H9 (cell line): ENCODE data around the gene MRPL17. TPM values are rescaled to one million over a fixed set of nuclear protein-coding genes. Genes with fewer than 3 reads are reported as not detected.
A peak's percentile ranks its signal among the peaks of the same experiment; 100 is the strongest.

Source experiments
- DNase-seq: peaks from one replicate; pipeline ENCODE4 v3.0.0-alpha.2; 2017
- H2AFZ ChIP-seq: one replicate; pipeline ENCODE4 v1.6.1; 2013; ENCODE audit warnings: mild to moderate bottlenecking, low read length, control low read depth, moderate library complexity
- H2AK5ac ChIP-seq: 2 replicates; pipeline ENCODE4 v1.6.1; 2013; ENCODE audit warnings: low read length, control low read depth, mixed read lengths; ENCODE audit not compliant: insufficient read length
- H2BK120ac ChIP-seq: one replicate; pipeline ENCODE4 v1.6.1; 2013; ENCODE audit warnings: low read depth, mild to moderate bottlenecking, low read length, control low read depth, inconsistent platforms; ENCODE audit not compliant: poor library complexity, severe bottlenecking
- H2BK12ac ChIP-seq: 2 replicates; pipeline ENCODE4 v1.6.1; 2013; ENCODE audit warnings: low read length, control low read depth, mixed read lengths, low read depth; ENCODE audit not compliant: insufficient read length
- H2BK15ac ChIP-seq: 2 replicates; pipeline ENCODE4 v1.6.1; 2013; ENCODE audit warnings: low read depth, low read length, control low read depth
- H2BK20ac ChIP-seq: one replicate; pipeline ENCODE4 v1.6.1; 2013; ENCODE audit warnings: low read depth, mild to moderate bottlenecking, low read length, control low read depth, inconsistent platforms; ENCODE audit not compliant: poor library complexity, severe bottlenecking
- H2BK5ac ChIP-seq: 2 replicates; pipeline ENCODE4 v1.6.1; 2013; ENCODE audit warnings: low read length, control low read depth, mixed read lengths; ENCODE audit not compliant: insufficient read length
- H3K14ac ChIP-seq: 2 replicates; pipeline ENCODE4 v1.6.1; 2013; ENCODE audit warnings: low read length, control low read depth; ENCODE audit not compliant: insufficient read depth
- H3K18ac ChIP-seq: 2 replicates; pipeline ENCODE4 v1.6.1; 2013; ENCODE audit warnings: low read depth, mild to moderate bottlenecking, mixed read lengths, low read length, control low read depth; ENCODE audit not compliant: insufficient read length
- H3K23ac ChIP-seq: 2 replicates; pipeline ENCODE4 v1.6.1; 2013; ENCODE audit warnings: low read length, control low read depth, mixed read lengths, low read depth; ENCODE audit not compliant: insufficient read length
- H3K23me2 ChIP-seq: 2 replicates; pipeline ENCODE4 v1.6.1; 2013; ENCODE audit warnings: low read depth, mild to moderate bottlenecking, mixed read lengths, low read length, control low read depth; ENCODE audit not compliant: insufficient read length, poor library complexity, severe bottlenecking
- H3K27ac ChIP-seq: 2 replicates; pipeline ENCODE4 v1.5.1; 2013; ENCODE audit warnings: low read length, control low read depth, mixed read lengths, low read depth; ENCODE audit not compliant: insufficient read length
- H3K27me3 ChIP-seq: 2 replicates; pipeline ENCODE4 v1.6.1; 2013; ENCODE audit warnings: low read length, control low read depth, inconsistent platforms; ENCODE audit not compliant: insufficient read depth
- H3K4ac ChIP-seq: 2 replicates; pipeline ENCODE4 v1.6.1; 2013; ENCODE audit warnings: low read depth, mild to moderate bottlenecking, control low read depth, inconsistent platforms, low read length, moderate library complexity
- H3K4me1 ChIP-seq: 2 replicates; pipeline ENCODE4 v1.6.1; 2013; ENCODE audit warnings: low read length, control low read depth, inconsistent platforms; ENCODE audit not compliant: insufficient read depth
- H3K4me2 ChIP-seq: 2 replicates; pipeline ENCODE4 v1.6.1; 2013; ENCODE audit warnings: low read length, control low read depth, mixed read lengths; ENCODE audit not compliant: insufficient read length, insufficient read depth
- H3K56ac ChIP-seq: 2 replicates; pipeline ENCODE4 v1.6.1; 2013; ENCODE audit warnings: low read depth, mild to moderate bottlenecking, mixed read lengths, low read length, control low read depth; ENCODE audit not compliant: insufficient read length
- H3K79me1 ChIP-seq: 2 replicates; pipeline ENCODE4 v1.6.1; 2013; ENCODE audit warnings: low read depth, mild to moderate bottlenecking, moderate library complexity, low read length, control low read depth, inconsistent platforms; ENCODE audit not compliant: insufficient read depth, poor library complexity, severe bottlenecking
- H3K79me2 ChIP-seq: 2 replicates; pipeline ENCODE4 v1.6.1; 2013; ENCODE audit warnings: low read length, control low read depth, inconsistent platforms; ENCODE audit not compliant: insufficient read depth
- H3K9ac ChIP-seq: 2 replicates; pipeline ENCODE4 v1.6.1; 2013; ENCODE audit warnings: low read length, control low read depth, mixed read lengths; ENCODE audit not compliant: insufficient read length; ENCODE audit errors: extremely low read depth
- H3K9me3 ChIP-seq: one replicate; pipeline ENCODE4 v1.6.1; 2013; ENCODE audit warnings: low read depth, low read length, inconsistent platforms; ENCODE audit not compliant: control insufficient read depth
- H3T11ph ChIP-seq: one replicate; pipeline ENCODE4 v1.6.1; 2013; ENCODE audit warnings: mild to moderate bottlenecking, low read length, control low read depth, inconsistent platforms
- H4K20me1 ChIP-seq: one replicate; pipeline ENCODE4 v1.6.1; 2013; ENCODE audit not compliant: control insufficient read depth, insufficient read length, insufficient read depth
- H4K5ac ChIP-seq: 2 replicates; pipeline ENCODE4 v1.6.1; 2013; ENCODE audit warnings: low read depth, mild to moderate bottlenecking, mixed read lengths, low read length, control low read depth; ENCODE audit not compliant: insufficient read length
- H4K8ac ChIP-seq: replicated peaks from 2 replicates; pipeline ENCODE4 v1.6.1; 2013; ENCODE audit warnings: low read length, control low read depth, mixed read lengths, low read depth; ENCODE audit not compliant: insufficient read length
- H4K91ac ChIP-seq: 2 replicates; pipeline ENCODE4 v1.6.1; 2013; ENCODE audit warnings: low read depth, mild to moderate bottlenecking, moderate library complexity, mixed read lengths, low read length, control low read depth; ENCODE audit not compliant: insufficient read length
- H3K27ac Mint-ChIP-seq, 3 experiments: 2 replicates in 2 of 3; 3 replicates in 1 of 3; pipeline ENCODE4 v1.8.0; 2020 to 2021; ENCODE audit warnings: mixed read lengths in 3 of 3, mild to moderate bottlenecking in 1 of 3, moderate library complexity in 1 of 3
- H3K27me3 Mint-ChIP-seq: 2 replicates; pipeline ENCODE4 v1.8.0; 2021; ENCODE audit warnings: low read depth, mild to moderate bottlenecking, moderate library complexity, mixed read lengths
- H3K36me3 Mint-ChIP-seq, 3 experiments: 2 replicates in 2 of 3; 3 replicates in 1 of 3; pipeline ENCODE4 v1.8.0; 2020 to 2021; ENCODE audit warnings: low read depth in 3 of 3, mixed read lengths in 3 of 3; ENCODE audit not compliant: insufficient read depth in 1 of 3
- H3K4me1 Mint-ChIP-seq, 2 experiments: 2 replicates each; pipeline ENCODE4 v1.8.0; 2020; ENCODE audit warnings: mixed read lengths in 2 of 2
- H3K4me3 Mint-ChIP-seq, 2 experiments: 2 replicates in 1 of 2; 3 replicates in 1 of 2; pipeline ENCODE4 v1.8.0; 2020 to 2021; ENCODE audit warnings: mild to moderate bottlenecking in 2 of 2, mixed read lengths in 2 of 2, moderate library complexity in 1 of 2
- H3K9me3 Mint-ChIP-seq, 2 experiments: 2 replicates in 1 of 2; 3 replicates in 1 of 2; pipeline ENCODE4 v1.8.0; 2020; ENCODE audit warnings: mild to moderate bottlenecking in 2 of 2, mixed read lengths in 2 of 2, moderate library complexity in 1 of 2
- CTCF ChIP-seq: fragments of 200-600 bp; sonication (generic); conservative IDR thresholded peaks from 3 replicates; pipeline ENCODE4 v1.8.0; 2021; ENCODE audit warnings: antibody characterized with exemption, mild to moderate bottlenecking
- WGBS: extraction: QIAGEN DNeasy Blood & Tissue Kit; methylation state at CpG from one replicate; pipeline ENCODE4 v1.1.7; 2013; ENCODE audit warnings: missing lambda C conversion rate, low lambda C conversion rate, mixed read lengths; ENCODE audit not compliant: insufficient read length; ENCODE audit errors: extremely low coverage; 5-methylcytosine and 5-hydroxymethylcytosine counted together
- total RNA-seq: library from RNA; stranded (reverse); gene quantifications from 2 replicates; pipeline ENCODE4 v1.2.1, GENCODE V29; 2021

MRPL17 gene
- total RNA-seq, 1 experiment from 2014 or later, result 75.5 TPM

GRCh38 chr11:6721343-6721742 is 38.2 kb upstream of the MRPL17 start:
- H3K4me3 Mint-ChIP-seq, result no peak overlapping the region; a peak in 1 of 5 replicates
- no peak for DNase-seq
- no peak overlapping the region for H3K18ac ChIP-seq
- no peak for TF ChIP-seq CTCF
- peaks cover 7 to 11% of the 10 kb centered on the region in 2 experiments; a peak in 4 of 5 replicates for H3K9me3 Mint-ChIP-seq
- H3K27ac ChIP-seq, result no peak overlapping the region
- H3K27me3 ChIP-seq, result no peaks in the 10 kb centered on the region
- no peak overlapping the region for H4K5ac ChIP-seq
- no peaks in the 10 kb centered on the region for H3K79me2 ChIP-seq
- no peaks in the 10 kb centered on the region for H3K4me1 ChIP-seq
- H2BK15ac ChIP-seq, result no peak overlapping the region
- H3K4me2 ChIP-seq, result no peak overlapping the region
- no peak overlapping the region for H4K8ac ChIP-seq
- no peaks in the 10 kb centered on the region for H3K79me1 ChIP-seq
- no peak overlapping the region for H4K91ac ChIP-seq
- no peak overlapping the region for H2AFZ ChIP-seq
- no peak overlapping the region for H2BK120ac ChIP-seq
- no peak overlapping the region for H2BK5ac ChIP-seq
- H3K36me3 Mint-ChIP-seq, result no peaks in the 10 kb centered on the region
- peaks cover 6% of the 10 kb centered on the region for H3K27me3 Mint-ChIP-seq
- H3K14ac ChIP-seq, result no peak overlapping the region
- H3K9me3 ChIP-seq, result no peaks in the 10 kb centered on the region
- H4K20me1 ChIP-seq, result no peaks in the 10 kb centered on the region
- H2BK12ac ChIP-seq, result no peak overlapping the region
- no peaks in the 10 kb centered on the region for H3K23me2 ChIP-seq
- H3K27ac Mint-ChIP-seq, result peak overlapping the region in 1 of 3 experiments; percentile 56; a peak in 1 of 7 replicates
- H2AK5ac ChIP-seq, result no peak overlapping the region
- no peak overlapping the region for H3K9ac ChIP-seq
- H3K4me1 Mint-ChIP-seq, result no peaks in the 10 kb centered on the region
- no peak overlapping the region for H3K4ac ChIP-seq
- WGBS, result no CpG with 5 or more reads among the region's 1 CpG
- H3K56ac ChIP-seq, result no peak overlapping the region
- H3K23ac ChIP-seq, result no peak overlapping the region
- no peak overlapping the region for H2BK20ac ChIP-seq
- no peak overlapping the region for H3T11ph ChIP-seq
